Measurements from ENCODE around the gene RNASE1. TPM values are rescaled to one million over a fixed set of nuclear protein-coding genes. Genes with fewer than 3 reads are reported as not detected.
"Not testable (repeated sequence)": the region's sequence is repeated elsewhere in the genome, so short reads cannot be mapped to it uniquely, and the experiment has no call there.

The RNASE1 gene
- polyA plus RNA-seq, 6 donors from 2014 or later, result 0.40 TPM; not detected in 5

- no peak overlapping the region for H3K27ac Mint-ChIP-seq
- no peak for DNase-seq
- no peaks in the 10 kb centered on the region for H3K36me3 Mint-ChIP-seq
- peaks cover 0 to 6% (median 0%) of the 10 kb centered on the region in 7 donors for H3K9me3 Mint-ChIP-seq
- ATAC-seq (ENCODE audit: low read depth in 2 of 2), result no peak
- H3K27me3 Mint-ChIP-seq, result peaks cover 0 to 5% (median 0%) of the 10 kb centered on the region in 3 donors
- peaks cover 4 to 20% (median 11%) of the 10 kb centered on the region in 3 donors for H3K4me1 Mint-ChIP-seq
- no peak overlapping the region for H3K4me3 Mint-ChIP-seq
Observed at GRCh38 chr14:20823859-20824258, 21.2 kb upstream of the RNASE1 start.

- ATAC-seq (ENCODE audit: low read depth in 2 of 2); H3K36me3 Mint-ChIP-seq; DNase-seq; H3K27me3 Mint-ChIP-seq; H3K4me3 Mint-ChIP-seq; H3K9me3 Mint-ChIP-seq: not testable (repeated sequence)
- Mint-ChIP-seq H3K4me1 (peaks cover 15 to 34% (median 25%) of the 10 kb centered on the region in 3 donors), H3K27ac (peak overlapping the region in 2 of 6 donors; percentile 12 to 36)
Observed at GRCh38 chr14:20821521-20822108, 19.0 kb upstream of the RNASE1 start.

GRCh38 chr14:20820063-20820904, 17.6 kb upstream of the RNASE1 start:
- Mint-ChIP-seq H3K27ac (peak overlapping the region in 1 of 6 donors; percentile 66), H3K27me3 (peaks cover 0 to 5% (median 0%) of the 10 kb centered on the region in 3 donors), H3K4me3 (no peak overlapping the region)

GRCh38 chr14:20818861-20819260, 16.2 kb upstream of the RNASE1 start:
- Mint-ChIP-seq H3K4me3 (peak overlapping the region in 1 of 8 donors; percentile 16), H3K27ac (no peak overlapping the region), H3K36me3 (peaks cover 0 to 7% of the 10 kb centered on the region in 2 donors), H3K4me1 (peaks cover 30 to 50% (median 49%) of the 10 kb centered on the region in 3 donors), H3K27me3 (no peaks in the 10 kb centered on the region), H3K9me3 (peaks cover 0 to 11% (median 0%) of the 10 kb centered on the region in 7 donors)
- ATAC-seq (ENCODE audit: low read depth in 2 of 2) (no peak), DNase-seq (no peak)

More at GRCh38 chr14:20820063-20820904, 17.6 kb upstream of the RNASE1 start:
- H3K9me3 Mint-ChIP-seq, result peaks cover 0 to 11% (median 0%) of the 10 kb centered on the region in 7 donors
- ATAC-seq (ENCODE audit: low read depth in 2 of 2) (no peak), DNase-seq (no peak)
- no peaks in the 10 kb centered on the region for H3K36me3 Mint-ChIP-seq
- H3K4me1 Mint-ChIP-seq, result peaks cover 28 to 47% (median 38%) of the 10 kb centered on the region in 3 donors

GRCh38 chr14:20815946-20816345, 13.3 kb upstream of the RNASE1 start:
- peaks cover 33 to 60% (median 51%) of the 10 kb centered on the region in 3 donors for H3K4me1 Mint-ChIP-seq
- DNase-seq; H3K27me3 Mint-ChIP-seq; H3K36me3 Mint-ChIP-seq; ATAC-seq (ENCODE audit: low read depth in 2 of 2): not testable (repeated sequence)
- H3K27ac Mint-ChIP-seq, result peak overlapping the region; percentile 33 to 97 (median 72)
- H3K4me3 Mint-ChIP-seq, result peak overlapping the region in 7 of 8 donors; percentile 48 to 86 (median 72)
- H3K9me3 Mint-ChIP-seq, result peaks cover 0 to 11% (median 0%) of the 10 kb centered on the region in 7 donors

GRCh38 chr14:20811986-20812975, 9.6 kb upstream of the RNASE1 start:
- peaks cover 0 to 7% of the 10 kb centered on the region in 2 donors for H3K36me3 Mint-ChIP-seq

GRCh38 chr14:20809917-20810316, 7.3 kb upstream of the RNASE1 start:
- peaks cover 10 to 29% (median 16%) of the 10 kb centered on the region in 3 donors for H3K4me1 Mint-ChIP-seq
- ATAC-seq (ENCODE audit: low read depth in 2 of 2) (peak in 1 of 2 donors; percentile 54), DNase-seq (no peak)
- H3K36me3 Mint-ChIP-seq, result peaks cover 0 to 4% of the 10 kb centered on the region in 2 donors
- no peaks in the 10 kb centered on the region for H3K27me3 Mint-ChIP-seq
- no peak overlapping the region for H3K4me3 Mint-ChIP-seq
- peak overlapping the region in 1 of 6 donors; percentile 6 for H3K27ac Mint-ChIP-seq
- H3K9me3 Mint-ChIP-seq, result peaks cover 0 to 3% (median 0%) of the 10 kb centered on the region in 7 donors

More at GRCh38 chr14:20811986-20812975, 9.6 kb upstream of the RNASE1 start:
- Mint-ChIP-seq H3K27ac (peak overlapping the region in 1 of 6 donors; percentile 91), H3K9me3 (peaks cover 0 to 11% (median 0%) of the 10 kb centered on the region in 7 donors), H3K4me3 (peak overlapping the region in 1 of 8 donors; percentile 43), H3K27me3 (no peaks in the 10 kb centered on the region), H3K4me1 (peaks cover 32 to 53% (median 36%) of the 10 kb centered on the region in 3 donors)
- no peak for DNase-seq
- ATAC-seq (ENCODE audit: low read depth in 2 of 2), result no peak

GRCh38 chr14:20808162-20808483, 5.5 kb upstream of the RNASE1 start:
- DNase-seq (no peak), ATAC-seq (ENCODE audit: low read depth in 2 of 2) (no peak)
- no peaks in the 10 kb centered on the region for H3K36me3 Mint-ChIP-seq
- H3K4me3 Mint-ChIP-seq, result no peak overlapping the region
- no peak overlapping the region for H3K27ac Mint-ChIP-seq
- H3K27me3 Mint-ChIP-seq, result no peaks in the 10 kb centered on the region
- H3K9me3 Mint-ChIP-seq, result no peaks in the 10 kb centered on the region
- H3K4me1 Mint-ChIP-seq, result peaks cover 13 to 23% (median 18%) of the 10 kb centered on the region in 3 donors

GRCh38 chr14:20807304-20808161, 4.9 kb upstream of the RNASE1 start:
- no peaks in the 10 kb centered on the region for H3K36me3 Mint-ChIP-seq
- peaks cover 10 to 22% (median 22%) of the 10 kb centered on the region in 3 donors for H3K4me1 Mint-ChIP-seq
- H3K27ac Mint-ChIP-seq, result no peak overlapping the region
- H3K4me3 Mint-ChIP-seq, result no peak overlapping the region
- DNase-seq, result no peak
- no peaks in the 10 kb centered on the region for H3K9me3 Mint-ChIP-seq
- no peaks in the 10 kb centered on the region for H3K27me3 Mint-ChIP-seq
- ATAC-seq (ENCODE audit: low read depth in 2 of 2), result no peak

- Mint-ChIP-seq H3K4me1 (peaks cover 17 to 36% (median 33%) of the 10 kb centered on the region in 3 donors), H3K27me3 (no peaks in the 10 kb centered on the region), H3K27ac (no peak overlapping the region), H3K36me3 (no peaks in the 10 kb centered on the region), H3K9me3 (no peaks in the 10 kb centered on the region), H3K4me3 (no peak overlapping the region)
- ATAC-seq (ENCODE audit: low read depth in 2 of 2) (no peak), DNase-seq (no peak)
Observed at GRCh38 chr14:20805485-20805884, 2.8 kb upstream of the RNASE1 start.

- Mint-ChIP-seq H3K27me3 (no peaks in the 10 kb centered on the region), H3K4me1 (peaks cover 22 to 48% (median 44%) of the 10 kb centered on the region in 3 donors), H3K27ac (no peak overlapping the region), H3K4me3 (no peak overlapping the region), H3K36me3 (no peaks in the 10 kb centered on the region), H3K9me3 (no peaks in the 10 kb centered on the region)
- no peak for ATAC-seq (ENCODE audit: low read depth in 2 of 2)
- no peak for DNase-seq
Observed at GRCh38 chr14:20803223-20803622, 579 bp upstream of the RNASE1 start.

GRCh38 chr14:20801726-20802125, 918 bp downstream of the RNASE1 start:
- no peaks in the 10 kb centered on the region for H3K36me3 Mint-ChIP-seq
- no peak overlapping the region for H3K4me3 Mint-ChIP-seq
- no peaks in the 10 kb centered on the region for H3K27me3 Mint-ChIP-seq
- no peak for ATAC-seq (ENCODE audit: low read depth in 2 of 2)
- DNase-seq, result no peak
- no peaks in the 10 kb centered on the region for H3K9me3 Mint-ChIP-seq
- peaks cover 26 to 59% (median 55%) of the 10 kb centered on the region in 3 donors for H3K4me1 Mint-ChIP-seq
- H3K27ac Mint-ChIP-seq, result peak overlapping the region in 4 of 6 donors; percentile 15 to 84 (median 64)
